Stimulated activated CD4-positive, alpha-beta T cell treated with anti-CD3 and anti-CD28 coated beads, Interleukin-1b, Interleukin-23, amount 100 ng/mL, for 1 hour (primary cell): Measurements from ENCODE around the gene NDP.

Source experiments
- DNase-seq, 2 donors: peaks; one replicate each; pipeline ENCODE4 v3.0.0-alpha.2; 2020; ENCODE audit warnings: low read depth in 2 of 2

NDP gene

GRCh38 chrX:43973249-43974099 is at the start of gene NDP:
NDP (minus strand) TSS chrX:43973390; CDS start chrX:43958645, 14,745 bp downstream.
- DNase-seq: peak in 1 of 2 donors; percentile 0

- DNase-seq: no peak
Measured at GRCh38 chrX:44022964-44023363, 49.8 kb upstream of the NDP start.

- no peak for DNase-seq
Measured at GRCh38 chrX:44020693-44021092, 47.5 kb upstream of the NDP start.

GRCh38 chrX:44019911-44020310 is 46.7 kb upstream of the NDP start:
- no peak for DNase-seq

- DNase-seq: no peak
Measured at GRCh38 chrX:44017676-44018075, 44.5 kb upstream of the NDP start.

- DNase-seq: no peak
Measured at GRCh38 chrX:44016906-44017305, 43.7 kb upstream of the NDP start.

- DNase-seq: peak in 1 of 2 donors; percentile 0
Measured at GRCh38 chrX:44012484-44013096, 39.4 kb upstream of the NDP start.

GRCh38 chrX:44011506-44011905 is 38.3 kb upstream of the NDP start:
- DNase-seq: no peak

- DNase-seq: no peak
Measured at GRCh38 chrX:44010626-44011025, 37.4 kb upstream of the NDP start.

GRCh38 chrX:44006081-44006480 is 32.9 kb upstream of the NDP start:
- no peak for DNase-seq

GRCh38 chrX:44003975-44004374 is 30.8 kb upstream of the NDP start:
- DNase-seq: no peak

- DNase-seq: no peak
Measured at GRCh38 chrX:44002567-44002966, 29.4 kb upstream of the NDP start.

- no peak for DNase-seq
Measured at GRCh38 chrX:43998374-43998773, 25.2 kb upstream of the NDP start.

- no peak for DNase-seq
Measured at GRCh38 chrX:43996491-43996890, 23.3 kb upstream of the NDP start.

GRCh38 chrX:43986083-43986482 is 12.9 kb upstream of the NDP start:
- no peak for DNase-seq

GRCh38 chrX:43985511-43985910 is 12.3 kb upstream of the NDP start:
- no peak for DNase-seq

- DNase-seq: no peak
Measured at GRCh38 chrX:43978226-43978625, 5.0 kb upstream of the NDP start.

GRCh38 chrX:43976205-43976604 is 3.0 kb upstream of the NDP start:
- no peak for DNase-seq

GRCh38 chrX:43975796-43976195 is 2.6 kb upstream of the NDP start:
- DNase-seq: no peak

GRCh38 chrX:43974741-43975465 is 1.7 kb upstream of the NDP start:
- DNase-seq: no peak

- no peak for DNase-seq
Measured at GRCh38 chrX:43974100-43974475, 898 bp upstream of the NDP start.
